Activated CD4-positive, CD25-positive, alpha-beta regulatory T cell treated with anti-CD3 and anti-CD28 coated beads, Interleukin-2, amount 50 U/mL, for 72 hours (primary cell): ENCODE results near the gene STRIT1.

ENCODE experiments used
- DNase-seq: peaks from one replicate; pipeline ENCODE4 v3.0.0; 2021

Gene STRIT1

GRCh38 chr3:155293516-155293915, at the start of gene STRIT1:
STRIT1 (minus strand) TSS chr3:155293683.
- DNase-seq: no peak

GRCh38 chr3:155342344-155342743, 48.9 kb upstream of the STRIT1 start:
- DNase-seq: no peak

GRCh38 chr3:155339052-155339451, 45.6 kb upstream of the STRIT1 start:
- DNase-seq: no peak

- no peak for DNase-seq
Observed at GRCh38 chr3:155335724-155336354, 42.4 kb upstream of the STRIT1 start.

GRCh38 chr3:155334914-155335723, 41.6 kb upstream of the STRIT1 start:
- DNase-seq: no peak

- no peak for DNase-seq
Observed at GRCh38 chr3:155334215-155334913, 40.9 kb upstream of the STRIT1 start.

DNA sequence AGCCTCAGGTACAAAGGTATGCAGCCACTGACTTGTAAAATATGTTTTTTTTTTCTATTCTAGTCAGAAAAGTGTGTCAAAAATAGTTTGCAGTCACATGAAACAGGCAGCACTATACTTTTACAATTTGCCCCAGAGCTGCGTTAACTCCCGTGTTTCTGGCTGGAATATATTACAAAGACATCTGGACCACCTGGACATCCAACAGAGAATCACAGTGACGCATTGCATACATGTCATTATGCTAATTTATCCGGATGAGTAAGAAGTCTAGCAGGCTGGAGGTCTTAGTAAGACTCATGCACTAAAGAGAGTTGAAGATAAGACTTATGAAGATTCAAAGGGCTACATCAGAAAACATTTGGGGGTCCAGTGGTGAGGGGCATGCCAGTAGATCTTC, 39.2 kb upstream of the STRIT1 start:
- DNase-seq: no peak

DNA sequence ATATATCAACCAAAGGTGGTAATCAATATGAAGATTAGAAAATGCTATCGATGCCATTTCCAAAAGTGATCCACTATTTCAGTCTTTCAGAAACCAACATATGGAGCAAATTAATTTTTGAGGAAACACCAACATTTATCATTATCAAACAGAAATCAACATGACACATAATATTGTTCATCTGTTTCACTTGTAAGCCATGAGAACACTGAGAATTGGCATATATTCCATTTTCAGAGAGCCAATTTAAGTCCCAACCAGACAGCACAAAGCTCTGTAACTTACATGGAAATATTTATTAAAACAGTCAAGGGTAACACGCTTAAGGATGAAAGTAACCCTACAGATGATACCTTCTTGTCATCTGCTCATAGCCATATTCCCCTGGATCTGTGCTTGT, 37.6 kb upstream of the STRIT1 start:
- no peak for DNase-seq

GRCh38 chr3:155330370-155330769, 36.9 kb upstream of the STRIT1 start:
- DNase-seq: no peak

DNA sequence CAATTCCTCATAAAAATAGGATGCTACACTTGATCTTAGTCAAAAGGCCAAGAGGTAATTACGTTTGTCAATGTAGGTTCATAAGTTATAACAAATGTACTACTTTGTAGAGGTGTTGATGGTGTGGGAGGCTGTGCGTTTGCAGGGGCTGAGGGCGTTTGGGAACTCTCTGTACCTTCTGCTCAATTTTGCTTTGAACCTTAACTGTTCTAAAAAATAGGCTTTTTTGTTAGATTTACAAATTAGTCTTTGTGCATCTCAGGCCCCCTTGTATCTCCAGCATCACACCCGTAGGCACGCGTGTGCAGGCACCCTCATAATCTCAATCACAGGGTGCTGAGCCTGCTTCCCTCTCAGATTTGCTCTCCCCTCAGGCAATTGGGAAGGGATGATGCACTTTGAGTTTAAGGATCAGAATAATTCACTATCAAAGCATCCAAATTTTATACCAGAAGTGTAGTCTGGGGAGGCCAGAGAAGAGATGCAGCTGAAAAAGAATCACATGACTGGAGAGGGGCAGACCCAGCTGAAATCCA, 36.1 kb upstream of the STRIT1 start:
- DNase-seq: no peak

DNA sequence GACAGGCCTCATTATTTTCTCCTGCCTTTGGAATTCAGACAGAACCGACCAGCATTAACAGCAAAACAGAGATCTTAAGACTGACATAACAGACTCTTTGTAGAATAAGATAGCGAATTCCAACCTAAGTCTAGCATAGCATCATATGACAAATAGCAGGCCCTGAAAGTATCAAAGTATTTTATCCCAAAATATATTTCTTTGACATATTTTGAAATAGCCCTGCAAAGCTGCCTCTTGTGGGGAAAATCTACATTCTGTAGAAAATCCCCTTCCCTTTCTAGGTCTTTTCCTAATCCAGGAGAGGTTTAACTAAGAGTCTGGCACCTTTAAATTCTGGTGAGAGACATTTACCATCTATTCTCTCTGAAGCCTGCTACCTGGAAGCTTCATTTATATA, 34.4 kb upstream of the STRIT1 start:
- no peak for DNase-seq

DNA sequence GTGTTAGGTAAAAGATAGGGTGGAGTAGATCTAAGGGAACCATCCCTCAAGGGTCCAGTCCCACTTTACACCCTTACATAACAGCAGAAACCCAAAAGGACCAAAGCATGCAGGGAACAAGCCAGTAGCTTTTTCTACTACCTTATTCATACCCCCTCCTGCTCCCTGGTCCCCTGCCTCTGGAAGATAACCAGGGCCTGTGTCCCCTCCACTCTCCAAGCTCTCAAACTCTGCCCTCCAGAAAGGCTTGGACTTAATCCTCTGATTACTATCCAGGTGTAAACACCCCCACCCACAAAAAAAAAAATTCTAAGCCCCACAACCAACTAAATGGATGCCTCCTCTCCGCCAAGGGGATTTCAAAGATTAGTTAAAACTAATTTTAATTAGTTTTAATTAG, 33.9 kb upstream of the STRIT1 start:
- DNase-seq: no peak

GRCh38 chr3:155326901-155327300, 33.4 kb upstream of the STRIT1 start:
- DNase-seq: no peak

DNA sequence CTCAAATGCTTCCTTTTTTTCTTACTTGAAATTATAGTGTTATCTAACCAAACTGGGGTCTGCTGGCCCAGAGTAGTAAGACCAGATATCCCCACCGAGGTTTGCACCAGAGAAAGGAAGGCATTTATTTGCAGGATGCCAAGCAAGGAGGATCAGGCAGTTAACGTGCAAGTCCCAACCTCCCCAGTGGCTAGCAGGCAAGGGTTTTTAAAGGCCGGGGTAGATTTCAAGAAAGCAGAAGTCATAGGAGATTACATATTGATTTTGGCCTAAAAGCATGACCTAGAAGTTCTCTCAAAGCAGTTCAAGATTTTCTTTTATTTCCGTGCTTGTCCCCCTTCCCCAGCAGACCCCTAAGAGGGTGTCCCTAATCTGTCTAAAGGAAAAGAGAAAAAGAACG, 32.8 kb upstream of the STRIT1 start:
- DNase-seq: no peak

GRCh38 chr3:155325263-155325835, 31.9 kb upstream of the STRIT1 start:
- no peak for DNase-seq

DNA sequence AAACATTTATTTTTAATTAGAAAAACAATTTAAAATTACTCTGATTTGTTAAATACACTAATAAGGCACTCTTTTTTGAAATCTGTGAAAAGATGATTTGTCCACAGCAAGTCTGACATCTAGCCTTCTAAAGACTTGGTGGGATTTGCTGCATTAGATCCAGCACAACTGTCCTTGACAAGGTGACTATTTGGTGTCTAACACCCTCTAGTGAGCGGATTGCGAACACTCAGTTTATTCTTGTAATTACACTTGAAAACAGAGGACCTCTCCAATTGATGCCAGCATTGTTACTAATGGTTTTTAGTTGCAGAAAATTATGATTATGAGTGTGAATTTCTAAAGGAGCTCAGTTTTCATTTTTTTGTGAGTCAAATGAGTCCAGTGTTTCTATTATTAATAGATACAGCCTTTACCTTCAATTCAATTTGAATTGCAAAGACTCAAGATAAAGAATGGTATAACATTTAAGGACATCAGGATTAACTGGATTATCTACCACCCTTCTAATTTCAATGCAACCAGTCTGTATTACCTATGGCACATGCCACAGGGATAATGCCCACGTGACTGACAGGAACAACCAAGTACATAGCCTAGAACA, 29.7 kb upstream of the STRIT1 start:
- DNase-seq: no peak

DNA sequence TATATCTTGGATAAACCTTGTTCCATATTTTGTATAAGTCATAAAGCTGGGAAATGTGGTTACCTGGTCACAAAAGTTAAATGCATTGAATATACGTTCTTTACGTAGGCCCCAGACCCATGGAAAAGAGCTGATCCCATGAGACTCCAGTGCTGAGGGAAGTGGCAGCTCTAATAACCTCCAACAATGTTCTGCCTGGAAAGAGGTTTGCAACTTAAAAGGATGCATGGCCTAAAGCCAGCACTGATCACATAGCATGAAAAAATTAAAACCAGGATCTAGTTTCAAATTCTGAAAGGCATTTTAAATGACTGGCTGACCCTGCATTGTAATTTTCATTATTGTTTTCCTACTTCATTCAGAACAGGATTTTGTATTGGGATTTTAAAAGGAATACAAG, 27.9 kb upstream of the STRIT1 start:
- DNase-seq: no peak

DNA sequence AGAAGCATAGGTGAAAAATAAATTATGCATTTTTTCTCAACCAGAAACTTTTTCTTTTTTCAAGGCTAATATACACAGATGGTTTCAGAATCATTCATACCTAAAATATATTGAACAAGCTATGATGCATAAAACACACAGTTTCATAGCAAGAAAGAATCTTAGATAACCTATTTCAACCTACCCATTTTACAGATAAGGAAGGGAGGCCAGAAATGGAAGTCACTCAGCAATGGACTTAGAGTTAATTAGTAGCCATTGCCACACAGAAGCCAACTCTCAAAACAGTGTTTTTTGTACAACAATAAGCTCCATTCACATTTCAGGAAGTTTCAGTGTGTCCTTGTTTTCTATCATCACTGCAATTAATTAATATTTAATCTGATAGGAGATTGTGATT, 27.5 kb upstream of the STRIT1 start:
- DNase-seq: no peak

DNA sequence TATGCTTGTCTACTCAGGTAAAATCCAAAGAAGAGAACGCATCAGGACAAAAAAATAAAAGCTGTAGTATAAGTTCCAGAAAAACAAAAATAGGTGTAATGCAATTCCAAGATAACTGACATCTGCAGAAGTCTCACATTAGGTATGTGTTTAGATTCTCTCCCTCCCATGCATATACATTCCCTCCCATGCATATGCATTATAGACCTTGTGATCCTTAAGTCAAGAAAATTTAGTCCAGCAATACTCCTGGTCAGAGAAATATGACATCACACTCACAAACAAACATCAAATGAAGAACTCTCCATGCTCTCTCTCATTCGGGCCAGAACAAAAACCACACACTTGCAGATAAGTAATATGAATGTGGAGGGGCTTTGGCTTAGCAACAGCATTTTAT, 25.3 kb upstream of the STRIT1 start:
- no peak for DNase-seq

DNA sequence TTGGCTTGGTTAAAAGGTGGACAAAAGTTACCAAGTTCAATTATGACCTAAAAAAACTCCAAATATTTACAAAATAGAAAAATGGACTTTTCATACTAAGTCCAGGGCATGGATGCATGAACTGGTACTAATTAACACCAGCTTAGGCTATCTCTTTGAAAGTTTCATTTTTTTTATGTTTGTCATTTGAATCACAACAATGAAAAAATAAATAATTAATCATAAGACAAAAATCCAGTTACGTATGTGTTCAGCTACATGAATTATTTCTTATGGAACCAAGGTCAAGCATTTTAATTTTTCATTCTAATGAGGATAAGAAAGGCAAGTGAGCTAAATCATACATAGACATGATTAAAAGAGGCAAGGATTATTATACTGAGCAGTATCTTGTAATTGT, 23.7 kb upstream of the STRIT1 start:
- no peak for DNase-seq

- DNase-seq: no peak
Observed at GRCh38 chr3:155316426-155316825, 22.9 kb upstream of the STRIT1 start.

DNA sequence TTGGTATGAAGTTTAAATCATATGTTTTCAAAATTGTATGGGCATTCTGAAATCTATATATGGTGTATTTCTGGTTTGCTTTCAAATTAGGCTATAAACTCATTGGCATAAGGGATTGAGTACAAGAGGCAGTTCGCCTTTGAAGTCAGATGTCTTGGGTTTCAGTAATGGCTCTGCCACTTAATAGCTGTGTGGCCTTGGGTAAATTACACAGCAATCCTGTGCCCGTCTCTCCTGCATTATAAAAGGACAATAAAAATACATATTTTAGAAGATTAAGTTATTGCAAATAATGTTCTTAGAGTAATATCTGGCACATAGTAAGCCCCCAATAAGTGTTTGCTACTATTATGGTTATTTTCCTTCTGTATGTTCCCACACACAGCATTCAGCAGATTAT, 20.4 kb upstream of the STRIT1 start:
- no peak for DNase-seq

GRCh38 chr3:155313300-155313699, 19.8 kb upstream of the STRIT1 start:
- DNase-seq: no peak
